ENCODE data around the gene MPV17.

GRCh38 chr2:27282892-27283291 lies 40.0 kb downstream of the MPV17 start:
- TF ChIP-seq, protein P1, sequence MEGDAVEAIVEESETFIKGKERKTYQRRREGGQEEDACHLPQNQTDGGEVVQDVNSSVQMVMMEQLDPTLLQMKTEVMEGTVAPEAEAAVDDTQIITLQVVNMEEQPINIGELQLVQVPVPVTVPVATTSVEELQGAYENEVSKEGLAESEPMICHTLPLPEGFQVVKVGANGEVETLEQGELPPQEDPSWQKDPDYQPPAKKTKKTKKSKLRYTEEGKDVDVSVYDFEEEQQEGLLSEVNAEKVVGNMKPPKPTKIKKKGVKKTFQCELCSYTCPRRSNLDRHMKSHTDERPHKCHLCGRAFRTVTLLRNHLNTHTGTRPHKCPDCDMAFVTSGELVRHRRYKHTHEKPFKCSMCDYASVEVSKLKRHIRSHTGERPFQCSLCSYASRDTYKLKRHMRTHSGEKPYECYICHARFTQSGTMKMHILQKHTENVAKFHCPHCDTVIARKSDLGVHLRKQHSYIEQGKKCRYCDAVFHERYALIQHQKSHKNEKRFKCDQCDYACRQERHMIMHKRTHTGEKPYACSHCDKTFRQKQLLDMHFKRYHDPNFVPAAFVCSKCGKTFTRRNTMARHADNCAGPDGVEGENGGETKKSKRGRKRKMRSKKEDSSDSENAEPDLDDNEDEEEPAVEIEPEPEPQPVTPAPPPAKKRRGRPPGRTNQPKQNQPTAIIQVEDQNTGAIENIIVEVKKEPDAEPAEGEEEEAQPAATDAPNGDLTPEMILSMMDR (conservative IDR thresholded peaks at IDR 0.05 in 1 of 2, IDR thresholded peaks at IDR 0.05 in 1 of 2; ENCODE audit: low read depth in 1 of 2, low read length in 2 of 2): no peak
- no peak for TF ChIP-seq EZH2 (IDR thresholded peaks at IDR 0.05; ENCODE audit: low read length, missing control alignments)

Data from fibroblast of lung (primary cell).